HepG2 (cell line): ENCODE measurements around the gene TPPP3. TPM values are rescaled to one million over a fixed set of nuclear protein-coding genes. Genes with fewer than 3 reads are reported as not detected.
A peak's percentile ranks its signal among the peaks of the same experiment; 100 is the strongest.

Source experiments
- ATAC-seq: fragments of 200-7000 bp; cut with Tn5 transposase; 3 replicates; pipeline ENCODE4 v1.9.1; 2020; ENCODE audit warnings: mild to moderate bottlenecking, moderate library complexity
- BruUV-seq: library from RNA; stranded (reverse); fragments of 400-500 nt; replicated peaks from 2 replicates; lab custom pipeline; 2021; lab: Mats Ljungman, UMichigan
- CTCF ChIA-PET: fragments of 300-600 bp; formaldehyde crosslinking; extraction: SDS; loops from one replicate; lab custom pipeline; 2021; ENCODE audit warnings: low total read pairs, inconsistent platforms, low intra/inter-chr PET ratio; lab: Yijun Ruan, JAX
- POLR2A ChIA-PET: fragments of 350-600 bp; sonication (Branson Sonifier 250); formaldehyde crosslinking; loops from one replicate; lab custom pipeline; 2020; ENCODE audit warnings: antibody characterized with exemption, inconsistent platforms; lab: Yijun Ruan, JAX
- DNase-seq: peaks from one replicate; pipeline ENCODE4 v3.0.0-alpha.2; 2015; ENCODE audit warnings: low spot score
- FAIRE-seq: peaks from 3 replicates; lab custom pipeline; 2011; peaks lifted over from hg19 to GRCh38; lab: Jason Lieb, UNC
- H2AFZ ChIP-seq: one replicate; pipeline ENCODE4 v1.6.1; 2011; ENCODE audit warnings: low read length, inconsistent platforms
- H3K27ac ChIP-seq: fragments of 300-600 bp; 3 replicates; pipeline ENCODE4 v1.8.0; 2011; ENCODE audit warnings: mixed run types, mild to moderate bottlenecking, mixed read lengths, low read length, inconsistent platforms; ENCODE audit not compliant: insufficient read depth; ENCODE audit errors: extremely low read length
- H3K27me3 ChIP-seq, 2 experiments: fragments of 200-600 bp in 1 of 2; 2 replicates in 1 of 2; 3 replicates in 1 of 2; pipeline versions ENCODE4 v1.6.0 to v1.8.0; 2011; ENCODE audit warnings: low read length in 2 of 2, mild to moderate bottlenecking in 2 of 2, moderate library complexity in 2 of 2, inconsistent platforms in 1 of 2; ENCODE audit not compliant: insufficient read depth in 2 of 2, control insufficient read depth in 1 of 2
- H3K36me3 ChIP-seq, 2 experiments: fragments of 200-600 bp in 1 of 2; replicated peaks in 1 of 2; 2 replicates in 1 of 2; 3 replicates in 1 of 2; pipeline versions ENCODE4 v1.5.1 to v1.8.0; 2011; ENCODE audit warnings: low read length in 2 of 2, inconsistent platforms in 1 of 2; ENCODE audit not compliant: insufficient read depth in 2 of 2, control insufficient read depth in 1 of 2
- H3K4me1 ChIP-seq: 2 replicates; pipeline ENCODE4 v1.5.1; 2012; ENCODE audit warnings: low read length, inconsistent platforms; ENCODE audit not compliant: insufficient read depth
- H3K4me2 ChIP-seq: 2 replicates; pipeline ENCODE4 v1.6.0; 2011; ENCODE audit warnings: low read depth, low read length, inconsistent platforms
- H3K4me3 ChIP-seq, 3 experiments: fragments of 200-600 bp in 1 of 3; sonication (generic), shearing (Covaris generic) in 1 of 3; replicated peaks in 1 of 3; 2 replicates each; pipeline ENCODE4 v1.5.1; 2011 to 2016; ENCODE audit warnings: low read length in 3 of 3, inconsistent platforms in 2 of 3, low read depth in 2 of 3, mild to moderate bottlenecking in 2 of 3, control low read depth in 1 of 3, mixed read lengths in 1 of 3; ENCODE audit not compliant: insufficient read depth in 1 of 3
- H3K79me2 ChIP-seq: one replicate; pipeline ENCODE4 v1.6.1; 2011; ENCODE audit warnings: low read length, inconsistent platforms; ENCODE audit not compliant: insufficient read depth
- H3K9ac ChIP-seq: 2 replicates; pipeline ENCODE4 v1.6.0; 2011; ENCODE audit warnings: mild to moderate bottlenecking, low read depth, low read length, inconsistent platforms; ENCODE audit not compliant: insufficient read depth
- H3K9me3 ChIP-seq: 2 replicates; pipeline ENCODE4 v1.5.1; 2012; ENCODE audit warnings: mild to moderate bottlenecking, low read length
- H4K20me1 ChIP-seq: 2 replicates; pipeline ENCODE4 v1.6.0; 2011; ENCODE audit warnings: inconsistent platforms, mild to moderate bottlenecking, low read length, moderate library complexity; ENCODE audit not compliant: insufficient read depth
- CENPX ChIP-seq: sonication (generic); formaldehyde crosslinking; IDR thresholded peaks from 2 replicates; pipeline ENCODE4 v1.9.0; 2021; ENCODE audit warnings: mild to moderate bottlenecking, missing genetic modification reagents, moderate library complexity
- CREM ChIP-seq, 2 experiments: sonication (generic) in 1 of 2; formaldehyde crosslinking in 1 of 2; IDR thresholded peaks; 2 replicates each; pipeline versions ENCODE4 v1.4.0 to v1.6.1; 2016 to 2020; ENCODE audit warnings: antibody characterized with exemption in 1 of 2, mild to moderate bottlenecking in 1 of 2, missing genetic modification reagents in 1 of 2
- DZIP1 ChIP-seq: sonication (generic); formaldehyde crosslinking; IDR thresholded peaks from 2 replicates; pipeline ENCODE4 v1.5.0; 2020; ENCODE audit warnings: mild to moderate bottlenecking, missing genetic modification reagents
- HCFC1 ChIP-seq: fragments of 150-350 bp; IDR thresholded peaks from 2 replicates; pipeline ENCODE4 v1.6.1; 2014; ENCODE audit warnings: low read depth, low read length
- NFYB ChIP-seq: sonication (generic); formaldehyde crosslinking; IDR thresholded peaks from 2 replicates; pipeline ENCODE4 v1.4.0; 2020; ENCODE audit warnings: missing genetic modification reagents
- PRDM10 ChIP-seq: sonication (generic); formaldehyde crosslinking; IDR thresholded peaks from 2 replicates; pipeline ENCODE4 v1.4.0; 2020; ENCODE audit warnings: low read depth, missing genetic modification reagents
- RFX3 ChIP-seq: IDR thresholded peaks from 2 replicates; pipeline ENCODE4 v1.6.1; 2016; ENCODE audit warnings: missing biosample characterization, missing genetic modification reagents
- U2AF2 ChIP-seq: fragments of 200-400 bp; formaldehyde crosslinking; IDR thresholded peaks from 2 replicates; pipeline ENCODE4 v1.6.1; 2017; ENCODE audit warnings: low read depth, mild to moderate bottlenecking, low read length
- WIZ ChIP-seq: sonication (generic); formaldehyde crosslinking; IDR thresholded peaks from 2 replicates; pipeline ENCODE4 v1.5.1; 2020; ENCODE audit warnings: mild to moderate bottlenecking, missing genetic modification reagents
- ZNF136 ChIP-seq: sonication (generic); formaldehyde crosslinking; IDR thresholded peaks from 2 replicates; pipeline ENCODE4 v1.8.1; 2022; ENCODE audit warnings: low read depth, mild to moderate bottlenecking, moderate library complexity, missing genetic modification reagents
- ZNF34 ChIP-seq: sonication (generic); formaldehyde crosslinking; IDR thresholded peaks from 2 replicates; pipeline ENCODE4 v1.4.0; 2020; ENCODE audit warnings: mild to moderate bottlenecking, missing genetic modification reagents, borderline replicate concordance
- ZNF597 ChIP-seq: sonication (generic); formaldehyde crosslinking; IDR thresholded peaks from 2 replicates; pipeline ENCODE4 v1.5.0; 2020; ENCODE audit warnings: missing genetic modification reagents
- ZNF652 ChIP-seq: IDR thresholded peaks from 2 replicates; pipeline ENCODE4 v1.6.1; 2016; ENCODE audit warnings: low read depth, borderline replicate concordance
- ZNF660 ChIP-seq: sonication (generic); formaldehyde crosslinking; IDR thresholded peaks from 2 replicates; pipeline ENCODE4 v1.5.1; 2020; ENCODE audit warnings: mild to moderate bottlenecking, low read depth, missing genetic modification reagents, borderline replicate concordance
- ZSCAN5A ChIP-seq: sonication (generic); formaldehyde crosslinking; IDR thresholded peaks from 2 replicates; pipeline ENCODE4 v1.8.0; 2022; ENCODE audit warnings: mild to moderate bottlenecking, missing genetic modification reagents, borderline replicate concordance
- WGBS: methylation state at CpG from one replicate; pipeline ENCODE4 v1.1.6; 2017; ENCODE audit warnings: low lambda C conversion rate; 5-methylcytosine and 5-hydroxymethylcytosine counted together
- in situ Hi-C: cut with HindIII; loops from 2 replicates; pipeline ENCODE4 v1.10.0; 2017; ENCODE audit warnings: low pct_unique_long_range_greater_than_20kb; ENCODE audit not compliant: extremely low pct_ligation_motif_present
- intact Hi-C: fragments of 100-400 bp; cut with micrococcal nuclease; formaldehyde crosslinking; loops from one replicate; pipeline ENCODE4 v1.10.0; 2022; ENCODE audit not compliant: unreplicated experiment
- polyA plus RNA-seq, 8 experiments: library from polyadenylated mRNA; depleted of rRNA in 3 of 8; stranded (reverse) in 7 of 8; unstranded in 1 of 8; fragments of >200 nt; fragmentation: Illumina TruSeq in 4 of 8; extraction: Trizol in 4 of 8; gene quantifications; 2 replicates each; pipeline versions ENCODE4 v1.2.1 to v1.2.3, GENCODE V29; 2011 to 2016; ENCODE audit warnings: low read depth in 4 of 8, missing spikeins in 1 of 8, mixed read lengths in 1 of 8; ENCODE audit not compliant: insufficient read depth in 1 of 8
- total RNA-seq, 5 experiments: library from RNA; depleted of rRNA; stranded (reverse); fragments of >200 nt; fragmentation: Illumina TruSeq; extraction: Trizol; gene quantifications; 2 replicates each; pipeline ENCODE4 v1.2.3, GENCODE V29; 2016; ENCODE audit warnings: low read depth in 1 of 5

TPPP3 gene
- total and polyA plus RNA-seq, 2 of the 13 experiments (the other 11 are each of a cell fraction or from before 2014, with no cell fraction given), result 0.16 to 0.44 TPM

- 93% methylated on average over 5 of the region's 5 CpGs for WGBS
- POLR2A ChIA-PET, result interaction anchor here (5.5 kb wide), 1 partner anchor 13 kb away, joined by 182 read pairs; no protein-coding TSS in a partner anchor
- Histone ChIP-seq H3K9me3 (no peaks in the 10 kb centered on the region), H2AFZ (no peak overlapping the region), H3K79me2 (no peaks in the 10 kb centered on the region), H3K36me3 (peaks cover 2 to 8% of the 10 kb centered on the region in 2 experiments; a peak in 2 of 5 replicates), H4K20me1 (no peaks in the 10 kb centered on the region), H3K9ac (no peak overlapping the region), H3K27me3 (no peaks in the 10 kb centered on the region; a peak in 1 of 5 replicates), H3K4me3 (no peak overlapping the region), H3K4me2 (peak overlapping the region; percentile 99; the same call in 1 of the 2 replicates), H3K4me1 (peaks cover 46% of the 10 kb centered on the region), H3K27ac (no peak overlapping the region)
- in situ Hi-C loops, result loop anchor here (5.0 kb wide), 1 partner anchor 34 kb away; no protein-coding TSS in a partner anchor
- intact Hi-C loops, result no loop called here
- no TSS peak for BruUV-seq
- no peak for DNase-seq
- FAIRE-seq, result no peak
- CTCF ChIA-PET, result no interaction called here
- no peak for ATAC-seq
- TF ChIP-seq PRDM10 (no peak), ZNF34 (CRISPR knock-in tag) (no peak), CREM (IDR thresholded peaks at IDR 0.05) (no peak), CREM (CRISPR knock-in tag; IDR thresholded peaks at IDR 0.05) (no peak), ZNF597 (no peak), NFYB (no peak), ZSCAN5A (CRISPR knock-in tag) (no peak), ZNF136 (CRISPR knock-in tag) (no peak), U2AF2 (no peak), DZIP1 (CRISPR knock-in tag) (no peak), RFX3 (CRISPR knock-in tag) (no peak), WIZ (CRISPR knock-in tag) (no peak), ZNF652 (CRISPR knock-in tag) (no peak), HCFC1 (no peak), ZNF660 (CRISPR knock-in tag) (no peak), CENPX (CRISPR knock-in tag) (no peak)
Measured at GRCh38 chr16:67433131-67433719, 39.9 kb upstream of the TPPP3 start.
